ENCODE data around the gene ANXA3.

DNA sequence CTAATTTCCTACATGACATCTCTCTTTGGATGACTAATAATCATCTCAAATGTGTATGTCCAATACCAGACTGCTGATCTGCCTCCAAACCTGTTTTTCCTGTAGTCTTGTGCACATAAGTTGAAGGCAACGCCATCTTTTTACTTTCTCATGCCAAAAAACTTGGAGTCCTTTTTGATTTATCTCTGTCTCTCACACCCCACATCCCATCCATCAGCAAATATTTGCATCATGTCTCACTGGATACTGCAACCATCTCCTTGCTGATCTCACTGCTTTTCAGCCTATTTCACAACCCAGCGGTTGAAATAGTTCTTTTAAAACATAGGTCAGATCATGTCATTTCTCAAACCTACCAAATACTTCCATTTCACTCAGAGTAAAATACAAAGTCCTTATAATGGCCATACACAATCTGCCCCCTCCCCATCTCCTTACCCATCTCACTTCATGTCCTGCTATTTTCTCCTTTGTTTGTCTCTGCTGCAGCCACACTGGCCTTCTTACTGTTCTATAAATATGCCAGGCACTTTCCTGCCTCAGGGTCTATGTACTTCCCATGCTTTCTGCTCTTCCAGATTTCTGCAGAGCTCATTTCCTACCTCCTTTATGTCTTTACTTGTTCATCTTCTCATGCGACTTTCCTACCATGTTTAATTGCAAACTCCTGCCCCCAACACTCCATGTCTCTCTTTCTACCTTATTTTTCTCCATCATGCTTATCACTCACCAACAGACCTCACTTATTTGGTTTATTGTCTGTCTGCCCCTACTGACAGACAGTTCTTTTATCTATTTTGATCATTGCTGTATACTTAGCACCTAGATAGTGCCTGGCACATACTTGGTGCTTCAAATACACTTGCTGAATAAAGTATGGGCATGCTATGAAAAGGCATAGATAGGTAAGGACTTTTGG, 98.8 kb downstream of the ANXA3 start:
- no peak for TF ChIP-seq CTCF (IDR thresholded peaks at IDR 0.05)
- no peak for TF ChIP-seq POLR2A (IDR thresholded peaks at IDR 0.05)
